NCI-H1694 (cell line): ENCODE results near the gene TPCN2.
"Not testable (repeated sequence)": the region's sequence is repeated elsewhere in the genome, so short reads cannot be mapped to it uniquely, and the experiment has no call there.

Source experiments
- DNase-seq: peaks from one replicate; lab custom pipeline; 2025; lab: John Stamatoyannopoulos, UW

TPCN2 gene

GRCh38 chr11:69076129-69076791 is 27.5 kb downstream of the TPCN2 start:
- DNase-seq, result no peak

DNA sequence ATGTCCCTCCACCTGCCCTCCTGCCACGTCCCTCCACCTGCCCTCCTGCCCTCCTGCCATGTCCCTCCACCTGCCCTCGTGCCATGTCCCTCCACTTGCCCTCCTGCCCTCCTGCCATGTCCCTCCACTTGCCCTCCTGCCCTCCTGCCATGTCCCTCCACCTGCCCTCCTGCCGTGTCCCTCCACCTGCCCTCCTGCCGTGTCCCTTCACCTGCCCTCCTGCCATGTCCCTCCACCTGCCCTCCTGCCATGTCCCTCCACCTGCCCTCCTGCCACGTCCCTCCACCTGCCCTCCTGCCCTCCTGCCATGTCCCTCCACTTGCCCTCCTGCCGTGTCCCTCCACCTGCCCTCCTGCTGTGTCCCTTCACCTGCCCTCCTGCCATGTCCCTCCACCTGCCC is 28.2 kb downstream of the TPCN2 start:
- not testable (repeated sequence) for DNase-seq

DNA sequence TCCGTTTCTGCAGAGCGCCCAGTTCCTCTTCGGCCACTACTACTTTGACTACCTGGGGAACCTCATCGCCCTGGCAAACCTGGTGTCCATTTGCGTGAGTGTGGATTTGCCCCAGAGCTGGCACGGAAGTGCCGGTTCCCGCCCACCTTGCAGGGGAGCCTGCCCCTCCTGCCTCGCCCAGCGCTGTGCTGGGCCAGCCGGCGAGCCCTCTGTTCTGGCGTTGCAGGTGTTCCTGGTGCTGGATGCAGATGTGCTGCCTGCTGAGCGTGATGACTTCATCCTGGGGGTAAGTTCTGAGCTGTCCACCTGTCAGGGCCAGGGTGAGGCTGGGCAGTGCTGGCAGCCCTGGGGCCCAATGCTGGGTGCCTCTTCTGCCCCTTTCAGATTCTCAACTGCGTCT is 29.8 kb downstream of the TPCN2 start:
- DNase-seq, result no peak

- DNase-seq, result no peak
Measured at GRCh38 chr11:69078930-69079605, 30.3 kb downstream of the TPCN2 start.

DNA sequence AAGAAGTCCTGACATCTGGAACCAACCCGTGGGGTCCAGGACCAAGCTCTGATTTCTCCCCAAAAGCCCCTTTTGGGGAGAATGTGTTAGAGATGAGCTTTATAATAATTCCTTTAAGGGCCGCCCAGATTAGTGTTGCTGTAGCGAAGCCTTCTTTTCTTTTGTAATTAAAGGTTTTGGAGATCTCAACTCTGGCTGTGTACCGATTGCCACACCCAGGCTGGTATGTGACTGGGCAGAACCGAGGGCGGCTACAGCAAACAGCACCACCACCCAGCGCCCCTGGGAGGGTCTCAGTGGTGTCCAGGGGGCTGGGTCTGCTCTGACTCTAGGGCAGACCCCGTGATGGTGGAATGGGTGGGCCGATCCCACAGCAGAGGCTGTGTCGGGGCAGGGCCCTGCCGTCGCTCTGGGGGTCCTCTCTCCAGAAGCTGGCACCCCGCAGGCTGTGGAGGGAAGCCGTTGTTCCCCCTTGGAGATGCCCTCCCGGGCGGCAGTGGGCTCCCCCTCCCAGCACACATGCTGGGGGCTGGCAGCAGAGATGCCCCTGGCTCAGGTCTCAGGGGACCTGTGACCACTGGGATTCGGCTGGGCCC is 31.0 kb downstream of the TPCN2 start:
- DNase-seq, result no peak

DNA sequence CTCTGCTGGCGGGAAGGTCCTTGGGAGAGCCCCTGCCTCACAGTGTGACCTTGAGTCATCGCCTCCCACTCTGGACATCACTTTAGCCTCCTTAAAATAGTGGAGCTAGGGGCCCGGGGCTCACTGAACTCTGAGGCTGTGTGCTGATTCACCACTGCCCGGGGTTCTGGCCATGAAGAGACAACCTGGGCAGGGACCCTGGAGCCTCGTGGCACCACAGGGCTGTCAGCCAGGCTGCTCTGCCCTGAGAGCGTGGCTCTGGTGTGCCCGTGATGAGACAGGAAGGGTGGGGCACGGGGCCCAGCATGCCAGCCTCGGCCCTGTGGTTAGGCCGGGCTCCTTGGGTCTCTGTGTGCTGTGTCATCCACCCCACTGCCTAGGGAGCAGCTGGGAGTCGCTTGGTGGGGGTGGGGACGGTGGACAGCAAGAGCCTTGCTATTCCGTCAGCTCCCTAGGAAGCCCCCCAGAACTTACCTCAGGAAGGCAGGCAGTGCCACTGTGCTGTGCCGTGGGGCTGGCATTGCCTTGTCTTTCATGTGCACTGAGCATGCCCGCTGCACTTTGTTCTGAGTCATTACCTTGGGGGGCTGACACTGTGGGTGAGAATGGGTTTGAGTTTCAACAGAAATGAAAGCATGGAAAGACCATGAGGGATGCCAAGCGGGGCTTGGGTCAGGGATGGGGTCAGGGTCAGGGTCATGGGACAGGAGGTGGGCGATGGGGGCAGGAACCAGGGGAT is 31.7 kb downstream of the TPCN2 start:
- DNase-seq, result no peak

- no peak for DNase-seq
Measured at GRCh38 chr11:69081180-69081579, 32.4 kb downstream of the TPCN2 start.

GRCh38 chr11:69083531-69084247 is 35.0 kb downstream of the TPCN2 start:
- no peak for DNase-seq

- DNase-seq, result no peak
Measured at GRCh38 chr11:69084371-69084770, 35.6 kb downstream of the TPCN2 start.

GRCh38 chr11:69085490-69086095 is 36.9 kb downstream of the TPCN2 start:
- no peak for DNase-seq

DNA sequence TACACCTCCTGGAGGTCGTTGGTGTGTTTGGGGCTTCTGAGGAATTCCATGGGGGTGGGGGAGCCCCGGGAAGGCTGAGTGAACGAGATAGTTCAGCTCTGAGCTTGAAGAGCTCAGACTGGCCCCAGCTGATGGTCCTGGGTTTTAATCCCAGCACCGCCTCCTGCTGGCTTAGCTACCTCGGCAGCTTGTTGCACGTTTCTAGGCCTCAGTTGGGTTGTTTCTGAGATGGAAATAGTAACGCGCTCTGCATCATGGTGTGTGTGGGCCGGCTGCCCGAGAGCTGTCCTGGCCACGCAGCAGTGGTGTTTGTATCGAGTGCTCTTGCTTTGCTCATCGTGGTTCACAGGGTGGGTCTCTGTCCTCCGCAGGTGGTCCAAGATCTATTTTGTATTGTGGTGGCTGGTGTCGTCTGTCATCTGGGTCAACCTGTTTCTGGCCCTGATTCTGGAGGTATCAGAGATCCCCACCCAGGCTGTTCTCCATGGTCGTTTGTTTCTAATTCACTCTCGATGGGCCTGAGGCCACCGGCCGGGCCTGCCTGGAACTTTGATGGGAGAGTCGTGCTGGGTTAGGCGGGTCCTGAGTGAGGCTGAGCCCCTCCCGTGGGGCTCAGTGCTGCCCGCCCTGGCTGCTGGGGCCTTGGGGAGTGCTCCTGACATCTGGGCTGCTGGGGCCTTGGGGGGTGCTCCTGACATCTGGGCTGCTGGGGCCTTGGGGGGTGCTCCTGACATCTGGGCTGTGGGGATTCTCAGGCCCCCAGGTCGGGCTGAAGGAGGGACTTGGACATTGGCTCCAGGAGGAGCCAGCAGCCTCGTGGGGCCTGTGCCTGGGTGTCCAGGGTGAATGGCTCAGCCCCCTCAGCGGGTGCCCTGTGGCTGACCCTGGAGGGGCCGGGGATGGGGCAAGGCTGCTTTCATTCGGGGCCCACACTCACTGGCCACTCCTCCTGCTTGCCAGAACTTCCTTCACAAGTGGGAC is 37.7 kb downstream of the TPCN2 start:
- no peak for DNase-seq

DNA sequence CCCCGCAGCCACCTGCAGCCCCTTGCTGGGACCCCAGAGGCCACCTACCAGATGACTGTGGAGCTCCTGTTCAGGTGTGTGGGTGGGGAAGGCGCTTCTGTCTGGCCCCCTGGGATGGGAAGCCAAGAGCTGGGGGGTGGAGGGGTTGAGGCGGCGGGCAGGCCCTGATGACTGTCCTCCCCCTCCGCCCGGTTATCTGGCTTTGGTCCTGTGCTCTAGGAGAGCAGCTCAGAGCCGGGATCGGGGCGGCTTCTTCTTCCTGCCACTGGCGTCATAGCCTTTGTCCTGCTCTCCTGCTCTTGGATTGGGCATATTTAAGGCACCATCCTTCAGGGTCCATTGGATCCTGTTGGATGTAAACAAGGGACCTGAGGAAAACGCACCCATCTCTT is 38.4 kb downstream of the TPCN2 start:
- DNase-seq, result no peak

DNA sequence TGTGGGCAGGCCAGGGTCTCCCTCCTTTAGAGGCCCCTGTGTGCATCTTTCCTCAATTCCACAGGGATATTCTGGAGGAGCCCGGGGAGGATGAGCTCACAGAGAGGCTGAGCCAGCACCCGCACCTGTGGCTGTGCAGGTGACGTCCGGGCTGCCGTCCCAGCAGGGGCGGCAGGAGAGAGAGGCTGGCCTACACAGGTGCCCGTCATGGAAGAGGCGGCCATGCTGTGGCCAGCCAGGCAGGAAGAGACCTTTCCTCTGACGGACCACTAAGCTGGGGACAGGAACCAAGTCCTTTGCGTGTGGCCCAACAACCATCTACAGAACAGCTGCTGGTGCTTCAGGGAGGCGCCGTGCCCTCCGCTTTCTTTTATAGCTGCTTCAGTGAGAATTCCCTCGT is 39.1 kb downstream of the TPCN2 start:
- DNase-seq, result no peak

- peak; percentile 23 for DNase-seq
Measured at GRCh38 chr11:69088676-69089146, 40.0 kb downstream of the TPCN2 start.

GRCh38 chr11:69089258-69089657 is 40.5 kb downstream of the TPCN2 start:
- DNase-seq, result no peak

- DNase-seq, result no peak
Measured at GRCh38 chr11:69091638-69092165, 43.0 kb downstream of the TPCN2 start.

GRCh38 chr11:69092263-69092662 is 43.5 kb downstream of the TPCN2 start:
- no peak for DNase-seq

DNA sequence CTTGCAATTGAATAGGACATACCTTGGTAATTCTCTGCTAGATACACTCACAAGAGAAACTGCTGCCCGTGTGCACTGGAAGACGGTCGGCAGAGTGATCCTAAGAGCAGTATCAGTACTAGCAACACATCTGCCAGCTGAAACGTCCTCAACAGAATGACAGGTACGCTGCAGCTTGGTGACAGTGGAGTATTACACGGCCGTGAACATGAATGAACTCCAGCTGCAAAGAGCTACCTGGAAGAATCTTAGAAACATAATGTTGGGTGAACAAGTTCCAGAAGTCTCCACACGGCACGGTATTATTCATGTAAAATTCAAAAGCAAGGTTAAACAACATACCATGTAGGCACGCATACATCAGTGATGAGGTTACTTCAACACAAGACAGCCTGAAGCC is 44.4 kb downstream of the TPCN2 start:
- no peak for DNase-seq

GRCh38 chr11:69094111-69094914 is 45.6 kb downstream of the TPCN2 start:
- no peak for DNase-seq
